CD4-positive, alpha-beta T cell treated with Interferon alpha-2 for 1 hour (primary cell): Measurements from ENCODE around the gene CHCHD10.
"Not testable (repeated sequence)": the region's sequence is repeated elsewhere in the genome, so short reads cannot be mapped to it uniquely, and the experiment has no call there.

Experiments
- DNase-seq, 2 donors: peaks; one replicate each; pipeline ENCODE4 v3.0.0-alpha.2; 2020 to 2022

CHCHD10 gene

DNA sequence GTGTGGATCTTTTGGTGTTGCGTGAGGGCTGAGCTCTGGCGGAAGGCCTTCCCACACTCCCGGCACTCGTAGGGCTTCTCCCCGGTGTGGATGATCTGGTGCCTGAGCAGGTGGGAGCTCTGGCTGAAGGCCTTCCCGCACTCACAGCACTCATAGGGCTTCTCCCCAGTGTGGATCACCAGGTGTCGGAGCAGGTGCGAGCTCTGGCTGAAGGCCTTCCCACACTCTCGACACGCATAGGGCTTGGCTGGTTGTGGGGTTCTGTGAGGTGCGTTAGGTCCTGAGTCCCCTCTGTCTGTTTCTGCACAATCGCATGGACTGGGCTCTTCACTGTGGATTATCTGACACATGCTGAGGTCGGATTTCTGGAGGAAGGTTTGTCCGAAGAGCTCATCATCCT lies 23.3 kb downstream of the CHCHD10 start:
- no peak for DNase-seq

DNA sequence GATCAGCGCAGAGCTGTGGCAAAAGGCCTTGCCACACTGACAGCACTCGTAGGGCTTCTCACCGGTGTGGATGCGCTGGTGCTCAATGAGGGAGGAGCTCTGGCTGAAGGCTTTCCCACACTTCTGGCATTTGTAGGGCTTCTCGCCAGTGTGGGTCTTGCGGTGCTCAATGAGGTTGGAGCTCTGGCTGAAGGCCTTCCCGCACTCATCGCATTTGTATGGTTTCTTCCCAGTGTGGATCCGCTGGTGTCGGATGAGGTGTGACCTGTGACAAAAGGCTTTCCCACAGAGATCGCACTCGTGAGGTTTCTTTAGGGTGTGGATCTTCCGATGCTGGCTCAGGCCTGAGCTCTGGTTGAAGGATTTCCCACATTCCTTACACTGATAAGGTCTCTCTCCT lies 23.8 kb downstream of the CHCHD10 start:
- DNase-seq = no peak

DNA sequence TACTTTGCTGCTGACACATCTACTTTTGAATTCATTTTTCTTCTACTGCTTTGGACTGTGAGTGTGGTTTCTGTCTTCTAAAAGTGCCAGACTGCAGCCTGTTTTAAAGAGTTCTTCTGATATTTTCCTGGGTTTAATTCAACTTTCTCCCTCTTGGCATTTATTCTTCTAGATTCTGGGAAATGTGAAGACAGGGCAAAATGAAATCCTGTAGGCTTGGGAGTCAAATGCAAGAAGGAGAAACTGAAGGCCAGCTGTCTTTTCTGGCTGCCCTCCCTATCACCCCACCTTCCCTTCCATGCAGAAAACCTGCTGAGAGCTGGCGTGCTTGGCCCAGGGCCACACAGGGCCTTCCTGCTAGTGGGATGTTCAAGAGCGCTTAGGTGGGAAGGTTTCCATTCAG lies 24.5 kb downstream of the CHCHD10 start:
- DNase-seq = no peak

DNA sequence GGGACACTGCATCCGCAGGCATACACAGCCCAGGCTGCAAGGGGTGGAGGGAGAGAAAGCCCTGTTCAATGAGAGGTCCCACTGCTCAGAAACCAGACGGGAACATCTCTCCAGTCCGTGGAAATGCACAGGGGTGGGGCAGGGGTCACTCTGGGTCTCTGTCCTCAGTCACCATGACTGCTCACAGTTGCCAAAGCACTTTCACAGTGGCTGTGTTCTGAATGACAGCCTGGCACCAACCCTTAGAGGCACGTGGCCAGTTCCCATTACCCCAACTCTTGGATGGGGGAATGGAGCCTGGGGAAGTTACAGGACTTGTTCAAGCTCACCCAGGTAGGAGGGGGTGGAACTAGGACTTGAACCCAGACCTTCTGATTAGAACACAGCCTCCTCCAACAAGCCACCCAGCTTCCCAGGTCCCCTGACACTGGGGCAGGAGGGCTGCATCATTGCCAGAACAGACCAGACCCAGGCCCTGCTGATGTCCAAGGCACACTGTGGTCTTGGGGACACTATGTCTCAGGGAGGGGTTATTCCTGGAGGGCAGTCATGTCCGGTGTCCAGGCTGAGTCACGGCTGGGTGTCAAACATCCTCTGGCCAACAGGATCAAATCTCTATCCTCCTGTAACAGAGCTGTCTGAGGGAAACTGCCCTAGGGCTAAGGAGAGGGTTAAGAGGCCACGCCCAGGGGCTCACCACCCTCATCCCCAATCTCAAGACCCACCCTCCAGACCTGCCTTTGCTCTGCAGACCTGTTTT lies 25.1 kb downstream of the CHCHD10 start:
- DNase-seq = no peak

DNA sequence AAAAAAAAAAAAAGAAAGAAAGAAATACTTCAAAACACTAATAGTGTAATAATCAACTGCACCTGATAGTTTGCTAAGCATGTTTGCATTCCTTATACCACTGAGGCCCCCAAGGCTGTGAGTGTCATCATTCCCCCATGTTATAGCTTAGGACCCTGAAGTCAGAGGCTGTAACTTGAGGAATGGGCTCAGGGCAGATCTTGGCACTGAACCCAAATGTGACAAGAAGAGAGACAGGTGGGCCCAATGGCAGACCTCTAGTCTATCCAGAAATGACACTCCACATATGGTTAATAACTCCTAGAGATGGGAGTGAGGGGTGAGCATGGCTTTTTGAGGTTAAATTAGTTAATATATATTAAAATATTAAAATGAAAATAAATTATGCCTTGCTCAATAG lies 30.1 kb downstream of the CHCHD10 start:
- no peak for DNase-seq

DNA sequence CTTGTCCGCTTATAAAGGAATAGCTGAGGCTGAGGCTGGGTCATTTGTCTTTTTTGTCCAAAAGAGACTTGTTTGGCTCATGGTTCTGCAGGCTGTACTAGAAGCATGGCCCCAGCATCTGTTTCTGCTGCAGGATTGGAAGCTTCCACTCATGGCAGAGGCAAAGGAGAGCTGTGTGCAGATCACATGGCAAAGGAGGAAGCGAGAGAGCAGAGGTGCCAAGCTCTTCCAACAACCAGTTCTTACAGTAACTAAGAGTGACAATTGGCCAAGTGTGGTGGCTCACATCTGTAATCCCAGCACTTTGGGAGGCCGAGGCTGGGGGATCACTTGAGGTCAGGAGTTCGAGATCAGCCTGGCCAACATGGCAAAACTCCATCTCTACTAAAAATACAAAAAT lies 39.7 kb downstream of the CHCHD10 start:
- DNase-seq = not testable (repeated sequence)

DNA sequence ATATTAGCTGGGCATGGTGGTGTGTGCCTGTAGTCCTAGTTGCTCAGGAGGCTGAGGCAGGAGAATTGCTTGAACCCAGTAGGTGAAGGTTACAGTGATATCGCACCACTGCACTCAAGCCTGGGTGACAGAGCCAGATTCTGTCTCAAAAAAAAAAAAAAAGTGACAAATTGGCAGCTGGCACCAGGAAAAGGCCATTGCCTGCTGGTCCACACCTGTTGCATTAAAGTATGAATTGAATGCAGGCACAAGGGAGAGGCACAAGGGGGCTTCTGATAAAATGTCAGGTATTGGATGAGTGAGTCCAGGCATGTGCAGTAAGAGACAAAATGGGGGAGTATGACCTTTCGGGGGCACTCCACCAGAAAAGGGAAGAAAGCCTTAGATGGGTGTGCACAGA lies 45.0 kb downstream of the CHCHD10 start:
- no peak for DNase-seq

DNA sequence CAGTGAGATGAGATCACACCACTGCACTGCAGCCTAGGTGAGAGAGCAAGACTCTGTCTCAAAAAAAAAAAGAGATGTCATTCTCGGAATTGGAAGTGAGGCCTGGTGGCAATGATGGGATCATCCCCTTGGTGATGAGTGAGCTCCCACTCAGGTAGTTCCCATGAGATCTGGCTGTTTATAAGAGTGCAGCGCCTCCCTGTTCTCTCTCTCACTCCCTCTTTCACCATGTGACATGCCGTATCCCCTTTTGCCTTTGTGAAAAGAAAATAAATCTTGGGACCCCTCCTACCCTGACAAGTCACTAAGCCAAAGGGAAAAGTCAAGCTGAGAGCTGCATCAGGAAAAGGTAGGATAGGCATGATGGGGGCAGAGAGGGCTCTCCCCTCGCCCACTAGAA lies 45.6 kb downstream of the CHCHD10 start:
- DNase-seq = no peak

DNA sequence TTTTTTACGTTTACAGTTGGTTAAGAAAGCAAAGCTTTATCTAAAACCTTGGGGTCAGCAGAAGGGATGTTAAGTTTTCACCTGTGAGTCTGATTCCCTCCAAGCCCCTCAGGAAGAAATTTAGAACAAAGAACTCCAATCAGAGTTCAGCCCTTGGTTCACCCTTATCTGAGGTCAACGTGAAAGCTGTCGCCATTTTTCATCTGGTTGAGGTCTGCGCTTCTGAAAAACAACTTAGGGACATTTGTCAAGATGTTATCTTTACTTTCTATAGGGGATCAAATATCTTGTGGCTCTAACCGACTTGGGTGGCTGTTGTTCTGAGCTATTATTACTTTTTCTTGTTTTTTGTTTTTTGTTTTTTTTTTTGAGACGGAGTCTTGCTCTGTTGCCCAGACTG lies 46.9 kb downstream of the CHCHD10 start:
- no peak for DNase-seq

DNA sequence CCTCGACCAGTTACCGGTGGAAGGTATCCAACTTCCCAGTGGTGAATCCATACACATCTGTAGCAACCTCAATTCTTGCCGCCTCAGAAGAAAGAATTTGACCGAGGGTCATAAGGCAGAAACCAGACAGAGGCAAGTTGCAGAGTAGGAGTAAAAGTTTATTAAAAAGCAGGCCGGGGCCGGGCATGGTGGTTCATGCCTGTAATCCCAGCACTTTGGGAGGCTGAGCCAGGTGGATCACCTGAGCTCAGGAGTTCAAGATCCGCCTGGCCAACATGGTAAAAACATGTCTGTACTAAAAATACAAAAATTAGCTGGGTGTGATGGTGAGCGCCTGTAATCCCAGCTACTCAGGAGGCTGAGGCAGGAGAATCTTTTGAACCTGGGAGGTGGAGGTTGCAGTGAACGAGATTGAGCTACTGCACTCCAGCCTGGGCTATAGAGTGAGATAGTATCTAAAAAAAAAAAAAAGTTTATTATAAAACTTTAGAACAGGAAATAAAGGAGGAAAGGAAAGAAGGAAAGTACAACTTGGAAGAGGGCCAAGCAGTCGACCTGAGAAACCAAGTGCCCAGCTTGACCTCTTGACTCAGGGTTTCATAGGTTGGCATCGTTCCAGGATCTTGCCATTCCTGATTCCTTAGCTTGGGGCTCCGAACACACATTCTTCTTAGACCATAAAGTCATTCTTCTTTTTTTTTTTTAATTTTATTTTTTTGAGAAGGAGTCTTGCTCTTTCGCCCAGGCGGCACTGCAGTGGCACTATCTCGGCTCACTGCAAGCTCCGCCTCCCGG lies 49.2 kb downstream of the CHCHD10 start:
- no peak for DNase-seq

DNA sequence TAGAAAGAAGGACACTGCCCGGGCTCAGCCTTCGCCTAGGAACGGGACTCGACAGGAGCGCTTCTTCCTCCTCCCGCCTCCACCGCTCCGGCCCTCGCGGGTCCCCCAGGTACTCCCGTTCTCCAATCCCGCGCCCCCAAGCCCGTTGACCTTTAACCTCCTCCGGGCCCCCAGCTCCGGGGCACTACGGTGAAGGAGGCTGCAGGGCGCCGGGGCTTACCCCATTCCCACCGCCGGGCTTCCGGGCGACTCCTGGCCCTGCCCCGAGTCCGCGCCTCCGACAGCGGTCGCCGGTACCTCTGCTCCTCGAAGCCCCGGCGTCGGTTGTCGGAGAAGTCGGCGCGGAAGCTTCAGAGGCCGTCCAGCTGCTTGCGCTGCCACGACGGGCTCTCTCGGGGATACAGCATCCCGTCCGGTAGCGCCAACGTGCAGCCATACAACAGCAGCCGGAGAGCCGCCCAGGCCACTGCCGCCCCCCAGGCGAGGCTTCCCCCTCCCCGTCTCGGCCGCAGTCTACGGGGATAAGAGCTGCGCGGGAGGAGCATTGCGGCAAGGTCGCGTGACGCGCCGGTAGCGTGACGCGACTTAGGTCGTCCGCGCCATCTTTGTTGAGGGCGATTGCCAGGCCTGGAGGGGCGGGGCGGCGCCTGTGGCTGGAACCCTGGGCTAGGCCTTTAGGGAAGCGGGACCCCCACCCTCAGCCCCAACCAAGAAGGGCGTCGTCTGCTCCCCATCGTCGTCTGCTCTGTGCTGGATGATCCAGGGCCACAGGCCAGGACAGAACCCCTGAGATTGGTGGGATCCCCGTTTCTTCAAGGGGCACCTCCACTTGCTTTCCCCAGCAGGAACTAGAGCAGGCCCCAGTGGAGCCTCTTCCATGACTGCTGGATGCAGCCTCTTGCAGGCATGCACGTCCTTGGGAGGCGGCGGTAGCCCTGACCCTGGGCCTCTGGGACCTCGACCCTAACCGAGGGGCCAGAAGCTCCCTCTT lies 50.7 kb downstream of the CHCHD10 start:
- peak; percentile 84 to 86 for DNase-seq
